ENCODE data around the gene TET1.
"Not testable (repeated sequence)": the region's sequence is repeated elsewhere in the genome, so short reads cannot be mapped to it uniquely, and the experiment has no call there.

Gene TET1

GRCh38 chr10:68565658-68566057 lies 5.5 kb downstream of the TET1 start:
- FAIRE-seq: no peak

- FAIRE-seq: no peak
Observed at GRCh38 chr10:68566351-68566750, 6.2 kb downstream of the TET1 start.

GRCh38 chr10:68566955-68567354 lies 6.8 kb downstream of the TET1 start:
- no peak for FAIRE-seq

GRCh38 chr10:68572151-68572550 lies 12.0 kb downstream of the TET1 start:
- no peak for FAIRE-seq

- FAIRE-seq: no peak
Observed at GRCh38 chr10:68574051-68574450, 13.9 kb downstream of the TET1 start.

GRCh38 chr10:68576118-68576517 lies 16.0 kb downstream of the TET1 start:
- FAIRE-seq: no peak

- FAIRE-seq: no peak
Observed at GRCh38 chr10:68578974-68579373, 18.8 kb downstream of the TET1 start.

- FAIRE-seq: not testable (repeated sequence)
Observed at GRCh38 chr10:68584187-68584586, 24.1 kb downstream of the TET1 start.

GRCh38 chr10:68586606-68587305 lies 26.6 kb downstream of the TET1 start:
- no peak for FAIRE-seq

GRCh38 chr10:68594405-68594804 lies 34.3 kb downstream of the TET1 start:
- FAIRE-seq: no peak

- FAIRE-seq: no peak
Observed at GRCh38 chr10:68595513-68595912, 35.4 kb downstream of the TET1 start.

GRCh38 chr10:68597407-68597806 lies 37.3 kb downstream of the TET1 start:
- no peak for FAIRE-seq

- FAIRE-seq: no peak
Observed at GRCh38 chr10:68598978-68599770, 39.0 kb downstream of the TET1 start.

GRCh38 chr10:68599771-68600040 lies 39.6 kb downstream of the TET1 start:
- FAIRE-seq: no peak

- FAIRE-seq: peak; percentile 96
Observed at GRCh38 chr10:68600041-68600778, 40.1 kb downstream of the TET1 start.

- FAIRE-seq: no peak
Observed at GRCh38 chr10:68601501-68602265, 41.5 kb downstream of the TET1 start.

- FAIRE-seq: no peak
Observed at GRCh38 chr10:68602434-68602833, 42.3 kb downstream of the TET1 start.

- no peak for FAIRE-seq
Observed at GRCh38 chr10:68603766-68604165, 43.6 kb downstream of the TET1 start.

GRCh38 chr10:68604441-68604840 lies 44.3 kb downstream of the TET1 start:
- FAIRE-seq: no peak

- FAIRE-seq: no peak
Observed at GRCh38 chr10:68606918-68607317, 46.8 kb downstream of the TET1 start.

- FAIRE-seq: not testable (repeated sequence)
Observed at GRCh38 chr10:68610023-68610422, 49.9 kb downstream of the TET1 start.

GRCh38 chr10:68611227-68611626 lies 51.1 kb downstream of the TET1 start:
- FAIRE-seq: no peak

GRCh38 chr10:68613974-68614373 lies 53.8 kb downstream of the TET1 start:
- FAIRE-seq: not testable (repeated sequence)
